SK-N-MC (cell line): ENCODE results near the gene BTG4.

Experiments
- DNase-seq: peaks from one replicate; pipeline ENCODE4 v3.0.0-alpha.2; 2011; ENCODE audit warnings: low read depth, low spot score
- H3K27ac ChIP-seq: fragments of 200-600 bp; sonication (generic); 2 replicates; pipeline ENCODE4 v1.5.1; 2016; ENCODE audit warnings: mixed run types
- H3K36me3 ChIP-seq: fragments of 200-600 bp; sonication (generic); 2 replicates; pipeline ENCODE4 v1.6.1; 2017; ENCODE audit warnings: antibody characterized with exemption, low read length, mixed read lengths; ENCODE audit not compliant: insufficient read depth
- H3K4me3 ChIP-seq: fragments of 200-600 bp; sonication (generic); 2 replicates; pipeline ENCODE4 v1.5.1; 2016
- H3K9ac ChIP-seq: fragments of 200-600 bp; sonication (generic); 2 replicates; pipeline ENCODE4 v1.8.0; 2017; ENCODE audit warnings: mixed run types, mixed read lengths; ENCODE audit not compliant: insufficient read length
- H3K9me3 ChIP-seq: fragments of 200-600 bp; sonication (generic); 2 replicates; pipeline ENCODE4 v1.6.1; 2017; ENCODE audit warnings: low read depth, mild to moderate bottlenecking, antibody characterized with exemption, low read length, moderate library complexity, mixed read lengths
- EZH2 ChIP-seq: fragments of 200-600 bp; sonication (generic); IDR thresholded peaks from one replicate; pipeline ENCODE4 v1.6.1; 2017; ENCODE audit warnings: antibody characterized with exemption
- FOXP2 ChIP-seq: optimal IDR thresholded peaks from 2 replicates; pipeline ENCODE3; 2011; ENCODE audit warnings: mild to moderate bottlenecking, moderate library complexity; ENCODE audit not compliant: insufficient read depth; ENCODE audit errors: extremely low read length, control extremely low read depth
- POLR2AphosphoS5 ChIP-seq: IDR thresholded peaks from 2 replicates; pipeline ENCODE4 v1.6.1; 2012; ENCODE audit warnings: mild to moderate bottlenecking, low read depth, low read length, borderline replicate concordance

BTG4 gene

GRCh38 chr11:111518668-111519067 lies 6.5 kb upstream of the BTG4 start:
- H3K4me3 ChIP-seq: no peak overlapping the region
- DNase-seq: no peak
- no peaks in the 10 kb centered on the region for H3K9me3 ChIP-seq
- H3K9ac ChIP-seq: no peak overlapping the region
- H3K36me3 ChIP-seq: no peaks in the 10 kb centered on the region
- no peak for TF ChIP-seq FOXP2
- no peak for TF ChIP-seq EZH2
- no peak for TF ChIP-seq POLR2AphosphoS5
- no peak overlapping the region for H3K27ac ChIP-seq

DNA sequence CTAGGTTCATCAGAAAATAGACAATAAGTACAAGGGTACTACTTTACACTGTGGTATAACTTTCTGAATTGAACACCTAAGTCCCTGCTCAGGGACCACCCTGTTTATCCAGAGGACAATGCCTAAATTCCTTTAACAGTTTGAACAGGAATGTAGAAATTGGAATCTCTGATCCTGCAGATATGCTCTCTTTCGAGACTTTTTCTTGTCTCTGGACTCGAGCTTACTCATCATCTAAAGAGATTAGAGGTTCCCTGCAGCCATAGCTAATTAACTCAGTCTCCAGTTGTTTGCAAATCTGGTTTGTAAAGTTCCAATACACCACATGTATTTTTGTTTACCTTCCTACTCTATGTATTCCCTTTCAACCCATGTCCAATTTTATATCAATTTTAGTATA lies 3.4 kb upstream of the BTG4 start:
- Histone ChIP-seq H3K4me3 (no peak overlapping the region), H3K9ac (no peak overlapping the region), H3K27ac (no peak overlapping the region), H3K36me3 (no peaks in the 10 kb centered on the region), H3K9me3 (no peaks in the 10 kb centered on the region)
- no peak for DNase-seq
- TF ChIP-seq POLR2AphosphoS5 (no peak), FOXP2 (no peak), EZH2 (no peak)

- H3K4me3 ChIP-seq: peak within 1 kb of the TSS; percentile 65
- no peak for TF ChIP-seq FOXP2
- H3K36me3 ChIP-seq: no peaks in the 10 kb centered on the region
- no peak within 1 kb of the TSS for H3K9ac ChIP-seq
- H3K9me3 ChIP-seq: no peaks in the 10 kb centered on the region
- H3K27ac ChIP-seq: no peak within 1 kb of the TSS
- no peak for DNase-seq
Observed at GRCh38 chr11:111514216-111515031, 2.2 kb upstream of the BTG4 start, which contains the start of gene HOATZ. TSS of gene HOATZ (plus strand) at chr11:111514778. CDS start at chr11:111514785, 7 bp downstream.

GRCh38 chr11:111513240-111513605 lies 1.0 kb upstream of the BTG4 start:
- Histone ChIP-seq H3K27ac (no peak overlapping the region), H3K36me3 (no peaks in the 10 kb centered on the region), H3K4me3 (peak overlapping the region; percentile 47; the same call in 1 of the 2 replicates), H3K9me3 (no peaks in the 10 kb centered on the region), H3K9ac (no peak overlapping the region)
- DNase-seq: no peak
- no peak for TF ChIP-seq POLR2AphosphoS5
- TF ChIP-seq EZH2: no peak
- no peak for TF ChIP-seq FOXP2

- no peak overlapping the region for H3K9ac ChIP-seq
- no peak for DNase-seq
- no peaks in the 10 kb centered on the region for H3K9me3 ChIP-seq
- H3K36me3 ChIP-seq: no peaks in the 10 kb centered on the region
- TF ChIP-seq FOXP2 (no peak), EZH2 (no peak), POLR2AphosphoS5 (no peak)
- no peak overlapping the region for H3K27ac ChIP-seq
- no peak overlapping the region for H3K4me3 ChIP-seq
Observed at GRCh38 chr11:111510311-111510710, 1.9 kb downstream of the BTG4 start.

DNA sequence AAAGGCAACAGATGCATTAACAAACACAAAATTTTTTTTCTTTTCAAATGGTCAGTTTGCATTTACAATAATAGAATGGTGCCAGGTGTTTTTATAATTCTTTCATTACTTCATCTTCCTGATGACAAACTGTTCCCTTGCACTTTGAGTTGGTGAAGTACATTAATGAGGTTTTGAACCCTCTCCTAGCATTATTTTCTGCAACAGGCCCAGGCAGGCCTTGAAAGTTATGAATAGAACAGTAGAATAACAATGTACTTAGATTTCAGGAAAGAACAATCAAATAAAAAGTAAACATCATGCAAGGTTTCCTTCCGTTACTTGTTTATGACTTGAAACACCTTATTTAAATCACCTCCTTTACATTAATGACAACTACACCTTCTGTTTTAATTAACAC lies 9.6 kb downstream of the BTG4 start:
- no peak for DNase-seq
- no peaks in the 10 kb centered on the region for H3K36me3 ChIP-seq
- no peak overlapping the region for H3K4me3 ChIP-seq
- H3K27ac ChIP-seq: no peak overlapping the region
- H3K9ac ChIP-seq: no peak overlapping the region
- no peaks in the 10 kb centered on the region for H3K9me3 ChIP-seq
- TF ChIP-seq FOXP2 (no peak), EZH2 (no peak), POLR2AphosphoS5 (no peak)

- TF ChIP-seq FOXP2 (no peak), EZH2 (no peak), POLR2AphosphoS5 (no peak)
- Histone ChIP-seq H3K9ac (no peak overlapping the region), H3K27ac (no peak overlapping the region), H3K36me3 (no peaks in the 10 kb centered on the region), H3K9me3 (no peaks in the 10 kb centered on the region), H3K4me3 (no peak overlapping the region)
- no peak for DNase-seq
Observed at GRCh38 chr11:111500481-111500880, 11.7 kb downstream of the BTG4 start.

DNA sequence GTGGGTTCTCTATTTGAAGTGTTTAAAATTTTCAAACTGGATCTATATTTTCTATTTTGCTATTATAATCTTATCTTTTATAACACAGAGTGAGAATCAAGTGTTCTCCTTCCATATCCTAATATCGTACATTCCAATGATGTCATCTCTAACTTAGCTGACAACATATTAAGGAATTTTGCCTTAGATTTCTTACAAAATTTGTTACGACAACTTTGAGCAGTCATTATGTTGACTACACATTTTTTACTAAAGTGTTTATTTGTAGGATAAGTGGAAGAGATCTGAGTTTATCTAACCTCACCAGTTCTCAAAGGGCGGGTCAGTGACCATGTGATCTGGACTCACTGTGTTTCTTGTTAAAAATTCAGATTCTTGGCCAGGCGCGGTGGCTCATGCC lies 12.7 kb downstream of the BTG4 start:
- no peak overlapping the region for H3K27ac ChIP-seq
- TF ChIP-seq FOXP2 (no peak), EZH2 (no peak), POLR2AphosphoS5 (no peak)

DNA sequence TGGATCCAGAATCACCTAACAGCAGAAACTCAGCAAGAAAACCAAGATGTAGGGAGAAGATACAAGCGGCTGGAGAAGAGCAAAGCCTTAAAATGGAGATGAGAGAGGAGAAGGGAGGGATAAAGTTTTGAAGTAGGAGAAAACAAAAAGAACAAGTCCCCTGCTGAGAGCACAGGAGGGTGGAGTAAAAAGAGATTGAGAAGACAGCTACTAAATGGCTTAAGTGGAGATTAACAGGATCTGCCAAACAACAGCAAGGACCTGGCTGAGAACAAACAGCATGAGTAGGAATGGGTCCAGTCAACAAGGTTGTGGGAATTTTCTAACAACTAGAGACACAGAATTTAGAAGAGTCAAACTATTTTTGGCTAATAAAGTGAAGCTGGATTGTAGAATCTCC lies 18.1 kb downstream of the BTG4 start:
- H3K9me3 ChIP-seq: no peaks in the 10 kb centered on the region
- TF ChIP-seq POLR2AphosphoS5 (no peak), EZH2 (no peak), FOXP2 (no peak)

More for the DNA sequence above, 12.7 kb downstream of the BTG4 start:
- H3K4me3 ChIP-seq: no peak overlapping the region
- H3K9ac ChIP-seq: no peak overlapping the region
- no peaks in the 10 kb centered on the region for H3K9me3 ChIP-seq
- no peak for DNase-seq
- no peaks in the 10 kb centered on the region for H3K36me3 ChIP-seq

More for the DNA sequence above, 18.1 kb downstream of the BTG4 start:
- no peak for DNase-seq
- 0 out of 2 replicates have a peak overlapping the region, but pooled peaks have one; percentile 11 for H3K27ac ChIP-seq
- no peaks in the 10 kb centered on the region for H3K36me3 ChIP-seq
- no peak overlapping the region for H3K9ac ChIP-seq
- H3K4me3 ChIP-seq: no peak overlapping the region
